Type B pancreatic cell (in vitro differentiated cells): ENCODE results near the gene SSB. TPM values are rescaled to one million over a fixed set of nuclear protein-coding genes. Genes with fewer than 3 reads are reported as not detected.
"Not testable (repeated sequence)": the region's sequence is repeated elsewhere in the genome, so short reads cannot be mapped to it uniquely, and the experiment has no call there.

Experiments
- DNase-seq: peaks from one replicate; pipeline ENCODE4 v3.0.0; 2021; ENCODE audit warnings: mixed read lengths; ENCODE audit not compliant: unreplicated experiment; ENCODE audit errors: extremely low spot score
- H3K27ac Mint-ChIP-seq: 2 replicates; pipeline ENCODE4 v1.8.0; 2021; ENCODE audit warnings: mild to moderate bottlenecking, mixed read lengths
- H3K27me3 Mint-ChIP-seq: 2 replicates; pipeline ENCODE4 v1.8.0; 2021; ENCODE audit warnings: mixed read lengths
- H3K36me3 Mint-ChIP-seq: 2 replicates; pipeline ENCODE4 v1.8.0; 2021; ENCODE audit warnings: mixed read lengths
- H3K4me1 Mint-ChIP-seq: one replicate; pipeline ENCODE4 v1.8.0; 2021; ENCODE audit warnings: mixed read lengths; ENCODE audit not compliant: unreplicated experiment
- H3K4me3 Mint-ChIP-seq: 2 replicates; pipeline ENCODE4 v1.8.0; 2021; ENCODE audit warnings: mild to moderate bottlenecking, mixed read lengths
- H3K9me3 Mint-ChIP-seq: 2 replicates; pipeline ENCODE4 v1.8.0; 2021; ENCODE audit warnings: mixed read lengths
- total RNA-seq: library from RNA; stranded (reverse); gene quantifications from 2 replicates; pipeline ENCODE4 v1.2.1, GENCODE V29; 2021; ENCODE audit warnings: low replicate concordance
- TF ChIP-seq, protein P1 (sequence below): fragments of 200-600 bp; sonication (generic); conservative IDR thresholded peaks from 2 replicates; pipeline ENCODE4 v1.5.0; 2021; ENCODE audit warnings: antibody characterized with exemption, mild to moderate bottlenecking

Gene SSB
- total RNA-seq, 1 donor from 2014 or later: 142 TPM

DNA sequence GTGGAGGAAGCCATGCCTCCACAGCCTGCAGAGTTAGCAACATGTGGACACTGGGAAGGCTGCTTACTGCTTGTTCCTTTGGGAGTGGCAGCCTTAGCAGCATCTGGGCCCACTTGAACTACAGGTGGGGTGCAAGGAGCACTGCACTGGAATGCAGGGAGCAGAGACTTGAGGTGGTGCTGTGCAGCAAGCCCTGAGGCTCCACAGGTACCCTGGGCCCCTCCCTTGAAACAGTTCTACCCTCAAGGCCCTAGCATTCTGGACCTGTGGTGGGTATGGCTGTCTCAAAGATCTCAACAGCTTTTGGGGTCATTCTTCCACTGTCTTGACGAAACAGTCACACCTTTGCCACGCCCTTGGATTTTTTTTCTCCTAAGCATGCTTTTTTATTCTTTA is 42.1 kb downstream of the SSB start:
- H3K4me3 Mint-ChIP-seq: no peak overlapping the region
- TF ChIP-seq, protein P1, sequence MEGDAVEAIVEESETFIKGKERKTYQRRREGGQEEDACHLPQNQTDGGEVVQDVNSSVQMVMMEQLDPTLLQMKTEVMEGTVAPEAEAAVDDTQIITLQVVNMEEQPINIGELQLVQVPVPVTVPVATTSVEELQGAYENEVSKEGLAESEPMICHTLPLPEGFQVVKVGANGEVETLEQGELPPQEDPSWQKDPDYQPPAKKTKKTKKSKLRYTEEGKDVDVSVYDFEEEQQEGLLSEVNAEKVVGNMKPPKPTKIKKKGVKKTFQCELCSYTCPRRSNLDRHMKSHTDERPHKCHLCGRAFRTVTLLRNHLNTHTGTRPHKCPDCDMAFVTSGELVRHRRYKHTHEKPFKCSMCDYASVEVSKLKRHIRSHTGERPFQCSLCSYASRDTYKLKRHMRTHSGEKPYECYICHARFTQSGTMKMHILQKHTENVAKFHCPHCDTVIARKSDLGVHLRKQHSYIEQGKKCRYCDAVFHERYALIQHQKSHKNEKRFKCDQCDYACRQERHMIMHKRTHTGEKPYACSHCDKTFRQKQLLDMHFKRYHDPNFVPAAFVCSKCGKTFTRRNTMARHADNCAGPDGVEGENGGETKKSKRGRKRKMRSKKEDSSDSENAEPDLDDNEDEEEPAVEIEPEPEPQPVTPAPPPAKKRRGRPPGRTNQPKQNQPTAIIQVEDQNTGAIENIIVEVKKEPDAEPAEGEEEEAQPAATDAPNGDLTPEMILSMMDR: no peak
- H3K9me3 Mint-ChIP-seq: no peaks in the 10 kb centered on the region
- H3K27me3 Mint-ChIP-seq: no peaks in the 10 kb centered on the region
- peaks cover 18% of the 10 kb centered on the region for H3K36me3 Mint-ChIP-seq
- no peak for DNase-seq
- H3K27ac Mint-ChIP-seq: no peak overlapping the region
- no peaks in the 10 kb centered on the region for H3K4me1 Mint-ChIP-seq

DNA sequence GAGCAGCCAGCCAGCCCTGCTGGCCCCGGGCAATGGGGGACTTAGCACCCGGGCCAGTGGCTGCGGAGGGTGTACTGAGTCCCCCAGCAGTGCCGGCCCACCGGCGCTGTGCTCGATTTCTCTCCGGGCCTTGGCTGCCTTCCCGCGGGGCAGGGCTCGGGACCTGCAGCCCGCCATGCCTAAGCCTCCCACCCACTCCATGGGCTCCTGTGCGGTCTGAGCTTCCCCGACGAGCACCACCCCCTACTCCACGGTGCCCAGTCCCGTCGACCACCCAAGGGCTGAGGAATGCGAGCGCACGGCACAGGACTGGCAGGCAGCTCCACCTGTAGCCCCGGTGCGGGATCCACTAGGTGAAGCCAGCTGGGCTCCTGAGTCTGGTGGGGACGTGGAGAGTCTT is 43.0 kb downstream of the SSB start:
- H3K9me3 Mint-ChIP-seq, DNase-seq, H3K27me3 Mint-ChIP-seq, H3K27ac Mint-ChIP-seq, H3K4me3 Mint-ChIP-seq, H3K4me1 Mint-ChIP-seq: not testable (repeated sequence)
- H3K36me3 Mint-ChIP-seq: peaks cover 18% of the 10 kb centered on the region

DNA sequence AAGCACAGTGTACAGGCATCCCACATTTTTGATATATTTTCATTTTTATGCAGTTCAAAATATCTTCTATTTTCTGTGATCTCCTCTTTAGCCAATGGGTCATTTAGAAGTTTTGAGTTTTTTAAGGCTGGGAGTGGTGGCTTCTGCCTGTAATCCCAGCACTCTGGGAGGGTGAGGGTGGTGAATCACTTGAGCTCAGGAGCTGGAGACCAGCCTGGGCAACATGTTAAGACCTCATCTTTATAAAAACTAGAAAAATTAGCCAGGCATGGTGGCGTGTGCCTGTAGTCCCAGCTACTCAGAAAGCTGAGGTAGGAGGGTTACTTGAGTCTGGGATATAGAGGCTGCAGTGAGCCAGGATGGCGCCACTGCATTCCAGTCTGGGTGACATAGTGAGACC is 46.3 kb downstream of the SSB start:
- H3K4me3 Mint-ChIP-seq: no peak overlapping the region
- no peaks in the 10 kb centered on the region for H3K9me3 Mint-ChIP-seq
- no peak for DNase-seq
- no peaks in the 10 kb centered on the region for H3K4me1 Mint-ChIP-seq
- H3K27ac Mint-ChIP-seq: no peak overlapping the region
- TF ChIP-seq, protein P1: no peak
- peaks cover 15% of the 10 kb centered on the region for H3K36me3 Mint-ChIP-seq
- no peaks in the 10 kb centered on the region for H3K27me3 Mint-ChIP-seq

DNA sequence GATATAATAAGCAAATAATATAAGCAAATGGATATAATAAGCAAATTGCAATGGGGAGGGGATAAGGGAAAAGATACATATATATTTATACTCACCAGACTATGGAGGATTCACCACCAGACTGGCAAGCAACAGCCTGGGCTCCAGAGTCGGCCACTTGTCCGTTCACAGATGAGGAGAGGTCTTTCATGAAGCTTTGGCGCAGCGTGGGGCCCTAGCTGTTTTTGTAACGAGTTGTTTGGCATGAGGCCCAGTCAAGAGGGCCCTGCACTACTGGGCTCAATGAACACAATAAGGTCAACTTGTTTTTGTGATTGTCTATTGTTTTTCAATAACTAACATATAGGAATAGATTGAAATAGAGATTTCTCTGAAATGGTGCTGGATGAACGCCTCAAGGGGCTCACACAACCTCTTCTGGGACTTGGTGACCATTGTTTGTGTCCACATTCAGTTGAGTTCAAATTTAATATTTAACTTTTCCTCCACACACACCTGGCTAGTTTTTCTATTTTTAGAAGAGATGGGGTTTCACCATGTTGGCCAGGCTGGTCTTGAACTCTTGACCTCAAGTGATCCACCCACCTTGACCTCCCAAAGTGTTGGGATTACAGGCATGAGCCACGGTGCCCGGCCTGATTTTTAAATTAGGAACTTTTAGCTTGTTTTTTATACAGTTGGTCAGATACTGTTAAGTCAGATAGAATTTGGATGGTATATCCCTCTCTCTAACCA is 50.5 kb downstream of the SSB start:
- not testable (repeated sequence) for DNase-seq, H3K36me3 Mint-ChIP-seq, H3K4me1 Mint-ChIP-seq, H3K27ac Mint-ChIP-seq, H3K9me3 Mint-ChIP-seq, H3K27me3 Mint-ChIP-seq, H3K4me3 Mint-ChIP-seq

DNA sequence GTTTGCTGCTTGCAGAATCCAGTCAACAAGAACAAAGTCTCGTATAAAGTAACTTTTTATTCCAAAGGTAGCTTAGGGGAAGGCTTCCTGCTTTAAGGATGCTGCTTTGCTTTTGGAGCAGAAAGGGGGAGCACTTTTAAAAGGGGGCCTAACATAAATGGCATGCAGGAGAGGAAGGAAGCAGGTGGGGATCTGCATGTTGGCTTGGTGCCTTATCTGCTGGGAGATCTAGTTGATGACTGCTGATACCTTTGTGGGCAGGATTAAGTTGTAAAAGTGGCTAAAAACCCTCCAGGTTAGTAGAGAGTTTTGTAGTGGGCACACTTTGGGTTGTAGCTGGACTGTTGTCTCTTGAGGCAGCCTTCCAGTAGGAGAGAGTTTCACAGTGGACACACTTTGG is 51.0 kb downstream of the SSB start:
- no peaks in the 10 kb centered on the region for H3K4me1 Mint-ChIP-seq
- no peaks in the 10 kb centered on the region for H3K27me3 Mint-ChIP-seq
- DNase-seq: no peak
- no peak overlapping the region for H3K4me3 Mint-ChIP-seq
- TF ChIP-seq, protein P1: no peak
- H3K9me3 Mint-ChIP-seq: no peaks in the 10 kb centered on the region
- peaks cover 10% of the 10 kb centered on the region for H3K36me3 Mint-ChIP-seq
- no peak overlapping the region for H3K27ac Mint-ChIP-seq

DNA sequence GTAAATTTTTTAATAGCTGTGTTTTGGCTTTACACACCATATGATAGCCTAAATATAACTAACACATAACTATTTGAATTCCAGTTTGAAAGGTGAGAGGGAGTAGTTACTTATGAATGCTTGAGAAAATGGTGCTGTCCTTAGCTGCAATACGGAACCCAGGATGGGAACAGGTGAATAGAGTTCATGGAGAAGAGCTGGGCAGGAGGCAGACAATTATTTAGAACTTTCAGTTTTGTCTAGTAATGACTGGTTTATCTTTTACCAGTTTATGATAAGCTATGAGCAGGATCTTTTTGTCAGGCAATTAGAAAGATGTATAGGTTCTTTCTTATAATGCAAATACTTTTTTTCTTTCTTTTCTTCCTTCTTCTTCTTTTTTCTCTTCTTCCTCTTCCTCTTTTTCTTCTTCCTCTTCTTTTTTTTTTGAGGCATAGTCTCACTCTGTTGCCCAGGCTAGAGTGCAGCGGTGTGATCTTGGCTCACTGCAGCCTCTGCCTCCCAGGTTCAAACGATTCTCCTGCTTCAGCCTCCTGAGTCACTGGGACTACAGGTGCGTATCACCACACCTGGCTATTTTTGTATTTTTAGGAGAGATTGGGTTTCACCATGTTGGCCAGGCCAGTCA is 54.5 kb downstream of the SSB start:
- Mint-ChIP-seq H3K4me3 (no peak overlapping the region), H3K27me3 (no peaks in the 10 kb centered on the region), H3K27ac (no peak overlapping the region), H3K4me1 (no peaks in the 10 kb centered on the region), H3K36me3 (peaks cover 10% of the 10 kb centered on the region), H3K9me3 (no peaks in the 10 kb centered on the region)
- TF ChIP-seq, protein P1: no peak
- no peak for DNase-seq

DNA sequence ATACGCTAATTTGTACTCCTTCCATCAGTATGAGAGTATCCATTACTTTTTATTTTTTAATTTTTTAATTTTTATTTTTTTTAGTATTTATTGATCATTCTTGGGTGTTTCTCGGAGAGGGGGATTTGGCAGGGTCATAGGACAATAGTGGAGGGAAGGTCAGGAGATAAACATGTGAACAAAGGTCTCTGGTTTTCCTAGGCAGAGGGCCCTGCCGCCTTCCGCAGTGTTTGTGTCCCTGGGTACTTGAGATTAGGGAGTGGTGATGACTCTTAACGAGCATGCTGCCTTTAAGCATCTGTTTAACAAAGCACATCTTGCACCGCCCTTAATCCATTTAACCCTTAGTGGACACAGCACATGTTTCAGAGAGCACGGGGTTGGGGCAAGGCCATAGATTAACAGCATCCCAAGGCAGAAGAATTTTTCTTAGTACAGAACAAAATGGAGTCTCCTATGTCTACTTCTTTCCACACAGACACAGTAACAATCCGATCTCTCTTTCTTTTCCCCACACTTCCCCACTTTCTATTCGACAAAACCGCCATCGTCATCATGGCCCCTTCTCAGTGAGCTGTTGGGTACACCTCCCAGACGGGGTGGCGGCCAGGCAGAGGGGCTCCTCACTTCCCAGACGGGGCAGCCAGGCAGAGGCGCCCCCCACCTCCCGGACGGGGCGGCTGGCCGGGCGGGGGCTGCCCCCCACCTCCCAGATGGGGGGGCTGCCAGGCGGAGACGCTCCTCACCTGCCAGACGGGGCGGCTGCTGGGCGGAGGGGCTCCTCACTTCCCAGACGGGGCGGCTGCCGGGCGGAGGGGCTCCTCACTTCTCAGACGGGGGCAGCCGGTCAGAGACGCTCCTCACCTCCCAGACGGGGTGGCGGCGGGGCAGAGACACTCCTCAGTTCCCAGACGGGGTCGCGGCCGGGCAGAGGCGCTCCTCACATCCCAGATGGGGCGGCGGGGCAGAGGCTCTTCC is 56.9 kb downstream of the SSB start:
- not testable (repeated sequence) for H3K27ac Mint-ChIP-seq, H3K4me1 Mint-ChIP-seq, H3K9me3 Mint-ChIP-seq, H3K27me3 Mint-ChIP-seq, DNase-seq, H3K4me3 Mint-ChIP-seq
- H3K36me3 Mint-ChIP-seq: peaks cover 12% of the 10 kb centered on the region
